PC-9 (cell line): ENCODE data around the gene ARFIP1. TPM values are rescaled to one million over a fixed set of nuclear protein-coding genes. Genes with fewer than 3 reads are reported as not detected.
A peak's percentile ranks its signal among the peaks of the same experiment; 100 is the strongest.

Experiments
- BruUV-seq: library from RNA; stranded (reverse); fragments of 400-500 nt; replicated peaks from 2 replicates; lab custom pipeline; 2021; lab: Mats Ljungman, UMichigan
- CTCF ChIA-PET: fragments of 300-600 bp; sonication (Branson Sonifier 250); formaldehyde crosslinking; loops from one replicate; lab custom pipeline; 2022; ENCODE audit warnings: antibody characterized with exemption; lab: Charles Lee
- POLR2A ChIA-PET: fragments of 300-600 bp; sonication (Branson Sonifier 250); formaldehyde crosslinking; loops from one replicate; lab custom pipeline; 2022; ENCODE audit warnings: antibody characterized with exemption; ENCODE audit not compliant: unreplicated experiment; lab: Charles Lee
- DNase-seq, 2 experiments: peaks; one replicate each; pipeline versions ENCODE4 v3.0.0 to v3.0.0-alpha.2; 2015 to 2022; ENCODE audit warnings: mixed read lengths in 1 of 2
- H2AFZ ChIP-seq: fragments of 200-600 bp; sonication (generic); 2 replicates; pipeline ENCODE4 v1.8.1; 2017; ENCODE audit warnings: antibody characterized with exemption
- H3F3A ChIP-seq: fragments of 200-600 bp; sonication (generic); 2 replicates; pipeline ENCODE4 v1.8.1; 2017; ENCODE audit warnings: antibody characterized with exemption, mild to moderate bottlenecking, low read depth; ENCODE audit not compliant: insufficient read depth
- H3K27ac ChIP-seq: fragments of 200-600 bp; sonication (generic); 2 replicates; pipeline ENCODE4 v1.6.1; 2016; ENCODE audit warnings: mixed run types
- H3K27me3 ChIP-seq: fragments of 200-600 bp; sonication (generic); 2 replicates; pipeline ENCODE4 v1.6.1; 2016; ENCODE audit warnings: low read depth, mixed run types; ENCODE audit not compliant: insufficient read depth
- H3K36me3 ChIP-seq: fragments of 200-600 bp; sonication (generic); 2 replicates; pipeline ENCODE4 v1.6.1; 2016; ENCODE audit warnings: low read depth, mixed run types
- H3K4me1 ChIP-seq: fragments of 200-600 bp; sonication (generic); replicated peaks from 2 replicates; pipeline ENCODE4 v1.6.1; 2016; ENCODE audit warnings: mixed run types; ENCODE audit not compliant: insufficient read depth
- H3K4me2 ChIP-seq: fragments of 200-600 bp; sonication (generic); 2 replicates; pipeline ENCODE4 v1.6.1; 2017; ENCODE audit warnings: mixed run types
- H3K4me3 ChIP-seq: fragments of 200-600 bp; sonication (generic); 2 replicates; pipeline ENCODE4 v1.6.1; 2016; ENCODE audit warnings: mixed run types
- H3K79me2 ChIP-seq: fragments of 200-600 bp; sonication (generic); 2 replicates; pipeline ENCODE4 v1.6.1; 2017; ENCODE audit warnings: low read depth, mixed run types
- H3K9me2 ChIP-seq: fragments of 200-600 bp; sonication (generic); 2 replicates; pipeline ENCODE4 v1.8.1; 2017; ENCODE audit warnings: mild to moderate bottlenecking; ENCODE audit not compliant: insufficient read depth
- H3K9me3 ChIP-seq: fragments of 200-600 bp; sonication (generic); 2 replicates; pipeline ENCODE4 v1.8.1; 2016; ENCODE audit warnings: low read depth; ENCODE audit not compliant: insufficient read depth
- H4K20me1 ChIP-seq: fragments of 200-600 bp; sonication (generic); 2 replicates; pipeline ENCODE4 v1.8.1; 2017; ENCODE audit not compliant: insufficient read depth
- EZH2 ChIP-seq: fragments of 200-600 bp; sonication (generic); IDR thresholded peaks from 2 replicates; pipeline ENCODE4 v1.8.0; 2017; ENCODE audit warnings: antibody characterized with exemption, low read depth
- intact Hi-C: fragments of 100-400 bp; cut with micrococcal nuclease; formaldehyde crosslinking; loops from one replicate; pipeline ENCODE4 v1.10.0; 2022; ENCODE audit not compliant: unreplicated experiment
- total RNA-seq: library from RNA; stranded (reverse); gene quantifications from 2 replicates; pipeline ENCODE4 v1.2.3, GENCODE V29; 2021
- TF ChIP-seq, protein P1 (sequence below): fragments of 200-600 bp; sonication (generic); conservative IDR thresholded peaks from 2 replicates; pipeline ENCODE4 v1.6.1; 2017; ENCODE audit warnings: mixed run types, antibody characterized with exemption, mild to moderate bottlenecking, moderate library complexity

The ARFIP1 gene
- total RNA-seq, 1 experiment from 2014 or later = 38.4 TPM

DNA sequence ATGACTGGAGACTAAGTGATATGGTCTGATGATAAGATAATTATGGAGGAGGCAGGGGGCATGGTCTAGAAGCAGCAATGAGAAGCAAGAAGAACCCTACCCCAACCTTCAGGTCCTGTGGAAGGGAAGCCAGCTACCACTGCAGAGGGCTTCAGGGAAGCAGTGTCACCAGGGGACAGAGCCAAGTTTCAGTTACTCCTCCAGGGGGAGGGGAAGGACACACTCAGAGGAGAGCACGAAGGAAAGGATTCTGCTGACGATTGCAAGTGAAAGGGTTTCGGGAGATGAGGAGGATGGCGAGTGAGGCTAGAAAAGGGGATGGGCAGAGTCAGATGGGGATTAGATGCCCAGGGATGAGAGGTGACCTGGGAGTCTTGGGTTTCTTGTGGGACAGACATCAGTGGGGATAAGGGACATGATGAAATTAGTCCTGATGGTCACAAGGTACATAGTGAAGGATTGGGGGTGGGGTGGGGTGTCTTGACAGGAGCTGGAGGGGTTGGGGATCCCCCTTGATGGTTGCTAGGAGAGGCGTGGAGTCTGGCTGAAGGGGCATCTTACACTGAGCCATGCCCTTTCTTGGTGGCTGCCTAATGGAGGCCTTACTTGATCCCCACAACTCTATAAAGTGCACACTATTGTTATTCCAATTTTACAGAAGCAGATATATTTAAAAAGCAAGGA, 45.6 kb upstream of the ARFIP1 start:
- no peak for DNase-seq
- H3K4me1 ChIP-seq = no peaks in the 10 kb centered on the region
- no peaks in the 10 kb centered on the region for H3F3A ChIP-seq
- no peaks in the 10 kb centered on the region for H3K36me3 ChIP-seq
- H3K27ac ChIP-seq = no peak overlapping the region
- BruUV-seq = no TSS peak
- no peak overlapping the region for H2AFZ ChIP-seq
- H3K9me3 ChIP-seq = no peaks in the 10 kb centered on the region
- H3K9me2 ChIP-seq = no peaks in the 10 kb centered on the region
- POLR2A ChIA-PET = no interaction called here
- intact Hi-C loops = loop anchor here (2.0 to 10.0 kb wide), 2 partner anchors 279 to 329 kb away; no protein-coding TSS in a partner anchor
- H3K4me2 ChIP-seq = no peak overlapping the region
- CTCF ChIA-PET = interaction anchor here (0.6 kb wide), 1 partner anchor 329 kb away, joined by 11 read pairs; no protein-coding TSS in a partner anchor
- H4K20me1 ChIP-seq = no peaks in the 10 kb centered on the region
- no peaks in the 10 kb centered on the region for H3K27me3 ChIP-seq
- H3K79me2 ChIP-seq = no peaks in the 10 kb centered on the region
- H3K4me3 ChIP-seq = no peak overlapping the region
- TF ChIP-seq EZH2 = no peak
- TF ChIP-seq, protein P1, sequence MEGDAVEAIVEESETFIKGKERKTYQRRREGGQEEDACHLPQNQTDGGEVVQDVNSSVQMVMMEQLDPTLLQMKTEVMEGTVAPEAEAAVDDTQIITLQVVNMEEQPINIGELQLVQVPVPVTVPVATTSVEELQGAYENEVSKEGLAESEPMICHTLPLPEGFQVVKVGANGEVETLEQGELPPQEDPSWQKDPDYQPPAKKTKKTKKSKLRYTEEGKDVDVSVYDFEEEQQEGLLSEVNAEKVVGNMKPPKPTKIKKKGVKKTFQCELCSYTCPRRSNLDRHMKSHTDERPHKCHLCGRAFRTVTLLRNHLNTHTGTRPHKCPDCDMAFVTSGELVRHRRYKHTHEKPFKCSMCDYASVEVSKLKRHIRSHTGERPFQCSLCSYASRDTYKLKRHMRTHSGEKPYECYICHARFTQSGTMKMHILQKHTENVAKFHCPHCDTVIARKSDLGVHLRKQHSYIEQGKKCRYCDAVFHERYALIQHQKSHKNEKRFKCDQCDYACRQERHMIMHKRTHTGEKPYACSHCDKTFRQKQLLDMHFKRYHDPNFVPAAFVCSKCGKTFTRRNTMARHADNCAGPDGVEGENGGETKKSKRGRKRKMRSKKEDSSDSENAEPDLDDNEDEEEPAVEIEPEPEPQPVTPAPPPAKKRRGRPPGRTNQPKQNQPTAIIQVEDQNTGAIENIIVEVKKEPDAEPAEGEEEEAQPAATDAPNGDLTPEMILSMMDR = no peak

- DNase-seq = no peak
- intact Hi-C loops = loop anchor here (1.0 to 10.0 kb wide), 4 partner anchors 92 to 330 kb away; no protein-coding TSS in a partner anchor
These were observed 45.1 kb upstream of the ARFIP1 start for GRCh38 chr4:152734699-152735050.

GRCh38 chr4:152735396-152735859, 44.3 kb upstream of the ARFIP1 start:
- H3K4me1 ChIP-seq = no peaks in the 10 kb centered on the region
- no peaks in the 10 kb centered on the region for H3F3A ChIP-seq
- H3K79me2 ChIP-seq = no peaks in the 10 kb centered on the region
- DNase-seq = no peak
- no TSS peak for BruUV-seq
- H3K27me3 ChIP-seq = no peaks in the 10 kb centered on the region
- no peak for TF ChIP-seq EZH2
- TF ChIP-seq, protein P1 = peak; percentile 72
- no peaks in the 10 kb centered on the region for H3K36me3 ChIP-seq
- no peak overlapping the region for H2AFZ ChIP-seq
- no peak overlapping the region for H3K27ac ChIP-seq
- H4K20me1 ChIP-seq = no peaks in the 10 kb centered on the region
- ChIA-PET POLR2A (no interaction called here), CTCF (no interaction called here)
- H3K9me2 ChIP-seq = no peaks in the 10 kb centered on the region
- intact Hi-C loops = loop anchor here (1.0 to 10.0 kb wide), 4 partner anchors 93 to 331 kb away; no protein-coding TSS in a partner anchor
- no peak overlapping the region for H3K4me3 ChIP-seq
- H3K4me2 ChIP-seq = no peak overlapping the region
- H3K9me3 ChIP-seq = no peaks in the 10 kb centered on the region

More at GRCh38 chr4:152734699-152735050, 45.1 kb upstream of the ARFIP1 start:
- Histone ChIP-seq H3K4me1 (no peaks in the 10 kb centered on the region), H3K4me3 (no peak overlapping the region), H3K79me2 (no peaks in the 10 kb centered on the region), H3K9me2 (no peaks in the 10 kb centered on the region), H3K4me2 (no peak overlapping the region), H3K27ac (no peak overlapping the region), H3K27me3 (no peaks in the 10 kb centered on the region), H3K9me3 (no peaks in the 10 kb centered on the region), H4K20me1 (no peaks in the 10 kb centered on the region), H3F3A (no peaks in the 10 kb centered on the region), H2AFZ (no peak overlapping the region), H3K36me3 (no peaks in the 10 kb centered on the region)
- ChIA-PET POLR2A (no interaction called here), CTCF (interaction anchor here (0.6 kb wide), 1 partner anchor 329 kb away, joined by 11 read pairs; no protein-coding TSS in a partner anchor)
- BruUV-seq = no TSS peak
- no peak for TF ChIP-seq EZH2
- TF ChIP-seq, protein P1 = no peak
